Stimulated activated CD8-positive, alpha-beta memory T cell treated with anti-CD3 and anti-CD28 coated beads, Interleukin-15, amount 100 ng/mL, for 1 hour (primary cell): ENCODE measurements around the gene ZBTB21.
"Not testable (repeated sequence)": the region's sequence is repeated elsewhere in the genome, so short reads cannot be mapped to it uniquely, and the experiment has no call there.

Source experiments
- DNase-seq: peaks from one replicate; pipeline ENCODE4 v3.0.0-alpha.2; 2020; ENCODE audit warnings: low read depth

The ZBTB21 gene

GRCh38 chr21:42019101-42019605 is 9.0 kb upstream of the ZBTB21 start:
- no peak for DNase-seq

GRCh38 chr21:42017022-42017421 is 6.9 kb upstream of the ZBTB21 start:
- DNase-seq = no peak

GRCh38 chr21:42016364-42016985 is 6.3 kb upstream of the ZBTB21 start:
- no peak for DNase-seq

GRCh38 chr21:42013931-42014330 is 3.8 kb upstream of the ZBTB21 start:
- DNase-seq = no peak

GRCh38 chr21:42013376-42013775 is 3.2 kb upstream of the ZBTB21 start:
- no peak for DNase-seq

GRCh38 chr21:42012763-42013329 is 2.7 kb upstream of the ZBTB21 start:
- DNase-seq = no peak

- no peak for DNase-seq
These were observed 2.2 kb upstream of the ZBTB21 start for GRCh38 chr21:42012344-42012743.

GRCh38 chr21:42010507-42011495 is 641 bp upstream of the ZBTB21 start:
- no peak for DNase-seq

GRCh38 chr21:42009018-42009830 is 936 bp downstream of the ZBTB21 start:
- no peak for DNase-seq

- DNase-seq = no peak
These were observed 2.7 kb downstream of the ZBTB21 start for GRCh38 chr21:42007356-42007940.

- no peak for DNase-seq
These were observed 3.4 kb downstream of the ZBTB21 start for GRCh38 chr21:42006765-42007164.

- no peak for DNase-seq
These were observed 5.6 kb downstream of the ZBTB21 start for GRCh38 chr21:42004406-42005199.

GRCh38 chr21:42003051-42003461 is 7.1 kb downstream of the ZBTB21 start:
- DNase-seq = no peak

GRCh38 chr21:42002421-42002958 is 7.7 kb downstream of the ZBTB21 start:
- DNase-seq = peak; percentile 14

- no peak for DNase-seq
These were observed 8.4 kb downstream of the ZBTB21 start for GRCh38 chr21:42001781-42002180.

- no peak for DNase-seq
These were observed 9.3 kb downstream of the ZBTB21 start for GRCh38 chr21:42000908-42001307.

GRCh38 chr21:41997657-41998056 is 12.5 kb downstream of the ZBTB21 start:
- no peak for DNase-seq

- DNase-seq = no peak
These were observed 14.6 kb downstream of the ZBTB21 start for GRCh38 chr21:41995577-41995976.

GRCh38 chr21:41994613-41995012 is 15.5 kb downstream of the ZBTB21 start:
- DNase-seq = not testable (repeated sequence)

- DNase-seq = no peak
These were observed 16.4 kb downstream of the ZBTB21 start for GRCh38 chr21:41993744-41994143.
